Neural cell (in vitro differentiated cells): Measurements from ENCODE around the gene SMARCA5.

ENCODE experiments used
- EP300 ChIP-seq: fragments of 450-650 bp; conservative IDR thresholded peaks from 2 replicates; pipeline ENCODE4 v1.6.1; 2014; ENCODE audit warnings: antibody characterized with exemption, mild to moderate bottlenecking, moderate library complexity; ENCODE audit not compliant: poor library complexity, severe bottlenecking
- EZH2 ChIP-seq: fragments of 200-600, 300-800 bp; shearing (Covaris generic), sonication (generic); IDR thresholded peaks from 2 replicates; pipeline ENCODE4 v1.6.1; 2014; ENCODE audit warnings: antibody characterized with exemption, low read length, borderline replicate concordance, mild to moderate bottlenecking; ENCODE audit not compliant: insufficient read depth, poor library complexity, severe bottlenecking
- POLR2AphosphoS5 ChIP-seq: IDR thresholded peaks from 2 replicates; pipeline ENCODE4 v1.6.1; 2012
- RAD21 ChIP-seq: fragments of 450-650 bp; conservative IDR thresholded peaks from 2 replicates; pipeline ENCODE4 v1.6.1; 2014; ENCODE audit warnings: antibody characterized with exemption, mild to moderate bottlenecking, moderate library complexity
- SMC3 ChIP-seq: fragments of 450-650 bp; conservative IDR thresholded peaks from 2 replicates; pipeline ENCODE4 v1.6.1; 2014; ENCODE audit warnings: antibody characterized with exemption, mild to moderate bottlenecking, moderate library complexity; ENCODE audit not compliant: poor library complexity
- TAF1 ChIP-seq: IDR thresholded peaks from 2 replicates; pipeline ENCODE4 v1.6.1; 2012; ENCODE audit warnings: low read depth
- TF ChIP-seq, protein P1 (sequence below): fragments of 450-650 bp; IDR thresholded peaks from 2 replicates; pipeline ENCODE4 v1.5.1; 2014; ENCODE audit warnings: antibody characterized with exemption, mild to moderate bottlenecking, moderate library complexity; ENCODE audit not compliant: poor library complexity, severe bottlenecking
- TF ChIP-seq, protein P2 (sequence below): IDR thresholded peaks from 2 replicates; pipeline ENCODE4 v1.6.1; 2012; ENCODE audit warnings: borderline replicate concordance

DNA sequence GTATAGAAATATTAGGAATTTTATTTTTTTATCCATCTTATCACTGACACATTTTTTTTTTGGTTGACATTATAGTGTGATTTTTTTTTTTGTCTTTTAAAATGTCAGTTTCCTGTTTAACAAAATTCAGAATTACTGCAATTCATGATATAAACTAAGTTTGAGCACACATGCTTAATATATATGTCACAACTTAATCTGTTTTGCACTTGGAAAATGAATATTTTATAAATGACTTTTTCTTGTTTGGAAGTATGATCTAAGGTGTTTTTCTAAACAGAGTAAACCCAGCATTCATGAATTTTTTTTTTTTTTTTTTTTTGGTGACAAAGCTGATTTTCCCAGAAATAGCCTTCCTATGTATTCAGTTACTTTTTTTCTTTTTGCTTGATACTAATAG, 2.4 kb downstream of the SMARCA5 start:
- TF ChIP-seq, protein P1, sequence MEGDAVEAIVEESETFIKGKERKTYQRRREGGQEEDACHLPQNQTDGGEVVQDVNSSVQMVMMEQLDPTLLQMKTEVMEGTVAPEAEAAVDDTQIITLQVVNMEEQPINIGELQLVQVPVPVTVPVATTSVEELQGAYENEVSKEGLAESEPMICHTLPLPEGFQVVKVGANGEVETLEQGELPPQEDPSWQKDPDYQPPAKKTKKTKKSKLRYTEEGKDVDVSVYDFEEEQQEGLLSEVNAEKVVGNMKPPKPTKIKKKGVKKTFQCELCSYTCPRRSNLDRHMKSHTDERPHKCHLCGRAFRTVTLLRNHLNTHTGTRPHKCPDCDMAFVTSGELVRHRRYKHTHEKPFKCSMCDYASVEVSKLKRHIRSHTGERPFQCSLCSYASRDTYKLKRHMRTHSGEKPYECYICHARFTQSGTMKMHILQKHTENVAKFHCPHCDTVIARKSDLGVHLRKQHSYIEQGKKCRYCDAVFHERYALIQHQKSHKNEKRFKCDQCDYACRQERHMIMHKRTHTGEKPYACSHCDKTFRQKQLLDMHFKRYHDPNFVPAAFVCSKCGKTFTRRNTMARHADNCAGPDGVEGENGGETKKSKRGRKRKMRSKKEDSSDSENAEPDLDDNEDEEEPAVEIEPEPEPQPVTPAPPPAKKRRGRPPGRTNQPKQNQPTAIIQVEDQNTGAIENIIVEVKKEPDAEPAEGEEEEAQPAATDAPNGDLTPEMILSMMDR, result no peak
- TF ChIP-seq EP300 (no peak), TAF1 (no peak), EZH2 (no peak), POLR2AphosphoS5 (no peak), RAD21 (no peak), SMC3 (no peak)
- TF ChIP-seq, protein P2, sequence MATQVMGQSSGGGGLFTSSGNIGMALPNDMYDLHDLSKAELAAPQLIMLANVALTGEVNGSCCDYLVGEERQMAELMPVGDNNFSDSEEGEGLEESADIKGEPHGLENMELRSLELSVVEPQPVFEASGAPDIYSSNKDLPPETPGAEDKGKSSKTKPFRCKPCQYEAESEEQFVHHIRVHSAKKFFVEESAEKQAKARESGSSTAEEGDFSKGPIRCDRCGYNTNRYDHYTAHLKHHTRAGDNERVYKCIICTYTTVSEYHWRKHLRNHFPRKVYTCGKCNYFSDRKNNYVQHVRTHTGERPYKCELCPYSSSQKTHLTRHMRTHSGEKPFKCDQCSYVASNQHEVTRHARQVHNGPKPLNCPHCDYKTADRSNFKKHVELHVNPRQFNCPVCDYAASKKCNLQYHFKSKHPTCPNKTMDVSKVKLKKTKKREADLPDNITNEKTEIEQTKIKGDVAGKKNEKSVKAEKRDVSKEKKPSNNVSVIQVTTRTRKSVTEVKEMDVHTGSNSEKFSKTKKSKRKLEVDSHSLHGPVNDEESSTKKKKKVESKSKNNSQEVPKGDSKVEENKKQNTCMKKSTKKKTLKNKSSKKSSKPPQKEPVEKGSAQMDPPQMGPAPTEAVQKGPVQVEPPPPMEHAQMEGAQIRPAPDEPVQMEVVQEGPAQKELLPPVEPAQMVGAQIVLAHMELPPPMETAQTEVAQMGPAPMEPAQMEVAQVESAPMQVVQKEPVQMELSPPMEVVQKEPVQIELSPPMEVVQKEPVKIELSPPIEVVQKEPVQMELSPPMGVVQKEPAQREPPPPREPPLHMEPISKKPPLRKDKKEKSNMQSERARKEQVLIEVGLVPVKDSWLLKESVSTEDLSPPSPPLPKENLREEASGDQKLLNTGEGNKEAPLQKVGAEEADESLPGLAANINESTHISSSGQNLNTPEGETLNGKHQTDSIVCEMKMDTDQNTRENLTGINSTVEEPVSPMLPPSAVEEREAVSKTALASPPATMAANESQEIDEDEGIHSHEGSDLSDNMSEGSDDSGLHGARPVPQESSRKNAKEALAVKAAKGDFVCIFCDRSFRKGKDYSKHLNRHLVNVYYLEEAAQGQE, result no peak
